Prostate gland (tissue), 2 donors: ENCODE data around the gene MLN.

ENCODE experiments used
- POLR2A ChIP-seq: fragments of 450-650 bp; IDR thresholded peaks from one replicate; pipeline ENCODE4 v1.6.1; 2016; ENCODE audit warnings: antibody characterized with exemption, mild to moderate bottlenecking
- POLR2AphosphoS5 ChIP-seq: sonication (generic); formaldehyde crosslinking; IDR thresholded peaks from one replicate; pipeline ENCODE4 v1.6.1; 2017; ENCODE audit warnings: antibody characterized with exemption
- TF ChIP-seq, protein P1 (sequence below), 4 experiments: fragments of 200-600 bp in 2 of 4; fragments of 450-650 bp in 2 of 4; sonication (generic) in 2 of 4; IDR thresholded peaks; 1 replicate in 3 of 4; 2 replicates in 1 of 4; pipeline ENCODE4 v1.5.1; 2016 to 2019; ENCODE audit warnings: antibody characterized with exemption in 4 of 4, mild to moderate bottlenecking in 2 of 4, moderate library complexity in 2 of 4

DNA sequence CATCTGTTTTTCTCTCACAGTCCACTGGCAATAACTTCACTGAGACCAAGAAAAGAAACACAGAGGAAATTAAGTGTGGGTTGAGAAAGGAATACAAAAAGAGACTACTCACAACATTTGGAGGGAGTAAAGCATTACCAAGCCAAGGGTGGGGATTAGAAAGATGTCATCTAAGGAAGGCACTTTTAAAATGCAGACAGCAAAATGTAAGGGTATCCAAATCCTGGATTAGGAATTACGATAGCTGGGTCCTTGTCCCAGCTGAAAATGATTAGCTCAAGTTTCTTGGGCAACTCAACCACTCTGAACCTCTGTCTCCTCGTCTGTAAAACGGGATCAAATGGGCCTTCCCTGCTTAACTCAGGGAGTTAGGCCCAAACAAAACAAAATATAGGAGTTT lies 17.1 kb downstream of the MLN start:
- TF ChIP-seq POLR2A (no peak), POLR2AphosphoS5 (no peak)
- TF ChIP-seq, protein P1, sequence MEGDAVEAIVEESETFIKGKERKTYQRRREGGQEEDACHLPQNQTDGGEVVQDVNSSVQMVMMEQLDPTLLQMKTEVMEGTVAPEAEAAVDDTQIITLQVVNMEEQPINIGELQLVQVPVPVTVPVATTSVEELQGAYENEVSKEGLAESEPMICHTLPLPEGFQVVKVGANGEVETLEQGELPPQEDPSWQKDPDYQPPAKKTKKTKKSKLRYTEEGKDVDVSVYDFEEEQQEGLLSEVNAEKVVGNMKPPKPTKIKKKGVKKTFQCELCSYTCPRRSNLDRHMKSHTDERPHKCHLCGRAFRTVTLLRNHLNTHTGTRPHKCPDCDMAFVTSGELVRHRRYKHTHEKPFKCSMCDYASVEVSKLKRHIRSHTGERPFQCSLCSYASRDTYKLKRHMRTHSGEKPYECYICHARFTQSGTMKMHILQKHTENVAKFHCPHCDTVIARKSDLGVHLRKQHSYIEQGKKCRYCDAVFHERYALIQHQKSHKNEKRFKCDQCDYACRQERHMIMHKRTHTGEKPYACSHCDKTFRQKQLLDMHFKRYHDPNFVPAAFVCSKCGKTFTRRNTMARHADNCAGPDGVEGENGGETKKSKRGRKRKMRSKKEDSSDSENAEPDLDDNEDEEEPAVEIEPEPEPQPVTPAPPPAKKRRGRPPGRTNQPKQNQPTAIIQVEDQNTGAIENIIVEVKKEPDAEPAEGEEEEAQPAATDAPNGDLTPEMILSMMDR (IDR thresholded peaks at IDR 0.05) = no peak
